K562 (cell line): Measurements from ENCODE around the gene MDP1. TPM values are rescaled to one million over a fixed set of nuclear protein-coding genes. Genes with fewer than 3 reads are reported as not detected.
"Not testable (repeated sequence)": the region's sequence is repeated elsewhere in the genome, so short reads cannot be mapped to it uniquely, and the experiment has no call there.

Source experiments
- ATAC-seq: fragments of 200-7000 bp; cut with Tn5 transposase; 3 replicates; pipeline ENCODE4 v1.9.1; 2020; ENCODE audit warnings: moderate library complexity
- BruUV-seq: library from RNA; stranded (reverse); fragments of 400-500 nt; replicated peaks from 2 replicates; lab custom pipeline; 2021; lab: Mats Ljungman, UMichigan
- CTCF ChIA-PET: fragments of 300-600 bp; formaldehyde crosslinking; extraction: SDS; loops from one replicate; lab custom pipeline; 2021; ENCODE audit warnings: low intra/inter-chr PET ratio; lab: Yijun Ruan, JAX
- POLR2A ChIA-PET: fragments of 300-600, 350-650 bp; sonication (Branson Sonifier 250); formaldehyde crosslinking; extraction: SDS; loops from one replicate; lab custom pipeline; 2021; ENCODE audit warnings: antibody characterized with exemption, inconsistent platforms; lab: Yijun Ruan, JAX
- DNase-seq, 4 experiments: peaks; one replicate each; pipeline versions ENCODE4 v3.0.0 to v3.0.0-alpha.2; 2011 to 2018; ENCODE audit warnings: low spot score in 3 of 4, mixed read lengths in 3 of 4; ENCODE audit errors: extremely low read depth in 1 of 4
- FAIRE-seq: peaks from 2 replicates; lab custom pipeline; 2011; peaks lifted over from hg19 to GRCh38; lab: Jason Lieb, UNC
- H2AFZ ChIP-seq: 2 replicates; pipeline ENCODE4 v1.6.0; 2011; ENCODE audit warnings: low read depth, low read length, control low read depth, inconsistent platforms
- H3K27ac ChIP-seq: fragments of 200-600 bp; 3 replicates; pipeline ENCODE4 v1.8.0; 2011; ENCODE audit warnings: low read depth, mild to moderate bottlenecking, control low read depth, inconsistent platforms, low read length, moderate library complexity, mixed read lengths; ENCODE audit errors: extremely low read depth
- H3K27me3 ChIP-seq, 2 experiments: fragments of 300-600 bp in 1 of 2; 2 replicates in 1 of 2; 3 replicates in 1 of 2; pipeline versions ENCODE4 v1.6.0 to v1.8.0; 2011; ENCODE audit warnings: inconsistent platforms in 2 of 2, low read length in 2 of 2, mild to moderate bottlenecking in 1 of 2, mixed read lengths in 1 of 2, moderate library complexity in 1 of 2; ENCODE audit not compliant: control insufficient read depth in 2 of 2, insufficient read depth in 2 of 2
- H3K36me3 ChIP-seq: fragments of 300-600 bp; 3 replicates; pipeline ENCODE4 v1.8.0; 2011; ENCODE audit warnings: mild to moderate bottlenecking, low read length, inconsistent platforms; ENCODE audit not compliant: control insufficient read depth, insufficient read depth
- H3K4me1 ChIP-seq, 2 experiments: fragments of 200-600 bp in 1 of 2; replicated peaks in 1 of 2; 2 replicates in 1 of 2; 3 replicates in 1 of 2; pipeline versions ENCODE4 v1.5.1 to v1.8.0; 2011; ENCODE audit warnings: inconsistent platforms in 2 of 2, low read length in 2 of 2, mild to moderate bottlenecking in 1 of 2, mixed read lengths in 1 of 2, moderate library complexity in 1 of 2; ENCODE audit not compliant: control insufficient read depth in 2 of 2, insufficient read depth in 2 of 2
- H3K4me2 ChIP-seq: 2 replicates; pipeline ENCODE4 v1.6.1; 2011; ENCODE audit warnings: low read length, control low read depth, inconsistent platforms, mixed read lengths; ENCODE audit not compliant: insufficient read depth
- H3K4me3 ChIP-seq: fragments of 200-600 bp; sonication (generic), shearing (Covaris generic); 2 replicates; pipeline ENCODE4 v1.5.1; 2016; ENCODE audit warnings: control low read depth, inconsistent platforms
- H3K79me2 ChIP-seq: fragments of 200-600 bp; 3 replicates; pipeline ENCODE4 v1.8.0; 2011; ENCODE audit warnings: low read length, inconsistent platforms; ENCODE audit not compliant: control insufficient read depth, insufficient read depth
- H3K9ac ChIP-seq, 2 experiments: 2 replicates each; pipeline versions ENCODE4 v1.6.0 to v1.6.1; 2011; ENCODE audit warnings: low read depth in 2 of 2, low read length in 2 of 2, control low read depth in 1 of 2, inconsistent platforms in 1 of 2, mild to moderate bottlenecking in 1 of 2, mixed read lengths in 1 of 2; ENCODE audit not compliant: insufficient read depth in 1 of 2
- H3K9me1 ChIP-seq: one replicate; pipeline ENCODE4 v1.6.0; 2011; ENCODE audit warnings: inconsistent platforms, mild to moderate bottlenecking, low read length, moderate library complexity; ENCODE audit not compliant: control insufficient read depth, insufficient read depth
- H3K9me3 ChIP-seq: replicated peaks from 2 replicates; pipeline ENCODE4 v1.5.1; 2011; ENCODE audit warnings: low read depth, low read length, inconsistent platforms; ENCODE audit not compliant: control insufficient read depth, insufficient read depth
- H4K20me1 ChIP-seq: replicated peaks from 2 replicates; pipeline ENCODE4 v1.6.1; 2011; ENCODE audit warnings: low read length, inconsistent platforms, mixed read lengths; ENCODE audit not compliant: control insufficient read depth, insufficient read depth
- BCOR ChIP-seq: fragments of 450-650 bp; IDR thresholded peaks from 2 replicates; pipeline ENCODE4 v1.6.1; 2016
- HOXB6 ChIP-seq: fragments of 250-450 bp; sonication (Bioruptor Pico); IDR thresholded peaks from 2 replicates; pipeline ENCODE4 v1.5.1; 2022; ENCODE audit warnings: mild to moderate bottlenecking, borderline replicate concordance
- MEF2A ChIP-seq: IDR thresholded peaks from 2 replicates; pipeline ENCODE4 v1.6.1; 2011; ENCODE audit warnings: low read depth, mild to moderate bottlenecking, low read length, moderate library complexity; ENCODE audit not compliant: control insufficient read depth
- PHB ChIP-seq: fragments of 250-450 bp; sonication (Bioruptor Pico); IDR thresholded peaks from 2 replicates; pipeline ENCODE4 v1.5.0; 2021
- PHB2 ChIP-seq: fragments of 450-650 bp; IDR thresholded peaks from 2 replicates; pipeline ENCODE4 v1.6.1; 2017; ENCODE audit warnings: low read depth
- SAP30 ChIP-seq: fragments of 200-600 bp; sonication (generic); IDR thresholded peaks from 2 replicates; pipeline ENCODE4 v1.6.1; 2012; ENCODE audit warnings: borderline replicate concordance, low read depth, mild to moderate bottlenecking, moderate library complexity, low read length, control low read depth, inconsistent platforms; ENCODE audit not compliant: insufficient read depth, poor library complexity, severe bottlenecking
- TCF7 ChIP-seq: sonication (generic); IDR thresholded peaks from 2 replicates; pipeline ENCODE4 v1.6.1; 2016; ENCODE audit warnings: antibody characterized with exemption, borderline replicate concordance
- ZC3H11A ChIP-seq: IDR thresholded peaks from 2 replicates; pipeline ENCODE4 v1.6.1; 2012; ENCODE audit warnings: low read depth, low read length, improper control_type of control experiment
- ZNF224 ChIP-seq: sonication (generic); formaldehyde crosslinking; IDR thresholded peaks from 2 replicates; pipeline ENCODE4 v1.8.0; 2022; ENCODE audit warnings: mild to moderate bottlenecking, missing genetic modification reagents
- WGBS: fragments of 100-300 bp; shearing (Covaris generic); methylation state at CpG from one replicate; pipeline ENCODE4 v1.1.6; 2016; ENCODE audit warnings: low coverage, mixed read lengths; ENCODE audit not compliant: insufficient coverage; ENCODE audit errors: missing lambda C conversion rate; 5-methylcytosine and 5-hydroxymethylcytosine counted together
- in situ Hi-C: fragments of 300-500 bp; cut with MboI; formaldehyde crosslinking; loops from 4 replicates; pipeline ENCODE4 v1.15.0; 2018; ENCODE audit warnings: inconsistent platforms, mixed read lengths
- intact Hi-C: fragments of 100-400 bp; cut with micrococcal nuclease; formaldehyde crosslinking; loops from 2 replicates; pipeline ENCODE4 v1.14.2; 2022
- polyA plus RNA-seq, 8 experiments: library from polyadenylated mRNA; depleted of rRNA in 4 of 8; stranded (reverse) in 5 of 8; unstranded in 3 of 8; fragments of >200 nt; fragmentation: Nextera tagmentation in 2 of 8; fragmentation: Illumina TruSeq in 1 of 8; extraction: Ambion mirVana in 2 of 8; extraction: Trizol in 1 of 8; gene quantifications; 2 replicates each; pipeline versions ENCODE4 v1.2.1 to v1.2.3, GENCODE V29; 2011 to 2014; ENCODE audit warnings: inconsistent platforms in 1 of 8, missing spikeins in 1 of 8
- total RNA-seq, 7 experiments: library from RNA; depleted of rRNA in 6 of 7; stranded (reverse); fragments of >200 nt in 6 of 7; fragmentation: Illumina TruSeq in 2 of 7; extraction: Trizol in 2 of 7; gene quantifications; 2 replicates each; pipeline versions ENCODE4 v1.2.1 to v1.2.3, GENCODE V29; 2011 to 2021; ENCODE audit warnings: low replicate concordance in 1 of 7
- TF ChIP-seq, protein P1 (sequence below): fragments of 450-650 bp; IDR thresholded peaks from 2 replicates; pipeline ENCODE4 v1.6.1; 2017; ENCODE audit warnings: antibody characterized with exemption

MDP1 gene
- total and polyA plus RNA-seq, 9 of the 15 experiments (the other 6 are each of a cell fraction or from before 2014, with no cell fraction given), result 2.7 to 29.6 (median 11.0) TPM

DNA sequence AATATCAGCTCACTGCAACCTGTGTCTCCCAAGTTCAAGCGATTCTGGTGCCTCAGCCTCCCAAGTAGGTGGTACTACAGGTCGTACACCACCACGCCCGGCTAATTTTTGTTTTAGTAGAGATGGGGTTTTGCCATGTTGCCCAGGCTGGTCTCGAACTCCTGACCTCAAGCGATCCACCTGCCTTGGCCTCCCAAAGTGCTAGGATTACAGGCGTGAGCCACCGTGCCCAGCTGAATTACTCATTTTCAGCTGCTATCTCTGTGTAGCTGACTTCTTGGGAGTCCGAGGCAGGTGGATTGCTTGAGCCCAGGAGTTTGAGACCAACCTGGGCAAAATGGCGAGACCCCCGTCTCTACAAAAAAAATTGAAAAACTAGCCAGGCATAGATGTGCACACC, 29.5 kb upstream of the MDP1 start:
- Histone ChIP-seq H3K79me2 (peaks cover 10% of the 10 kb centered on the region; the same call in 2 of the 3 replicates), H3K4me1 (peaks cover 13 to 15% of the 10 kb centered on the region in 2 experiments; a peak in 4 of 5 replicates)
- H3K4me3 ChIP-seq, FAIRE-seq, H3K9me1 ChIP-seq, H2AFZ ChIP-seq, H3K4me2 ChIP-seq, CTCF ChIA-PET, intact Hi-C loops, H3K27ac ChIP-seq, H4K20me1 ChIP-seq, BruUV-seq, H3K9me3 ChIP-seq, DNase-seq, H3K36me3 ChIP-seq, H3K9ac ChIP-seq, H3K27me3 ChIP-seq, ATAC-seq: not testable (repeated sequence)
- POLR2A ChIA-PET, result interaction anchor here (0.9 kb wide), 1 partner anchor 52 kb away, joined by 3 read pairs; no protein-coding TSS in a partner anchor
- in situ Hi-C loops, result loop anchor here (10.0 kb wide), 1 partner anchor 189 kb away; no protein-coding TSS in a partner anchor
- WGBS, result 70% methylated on average over 9 of the region's 11 CpGs

DNA sequence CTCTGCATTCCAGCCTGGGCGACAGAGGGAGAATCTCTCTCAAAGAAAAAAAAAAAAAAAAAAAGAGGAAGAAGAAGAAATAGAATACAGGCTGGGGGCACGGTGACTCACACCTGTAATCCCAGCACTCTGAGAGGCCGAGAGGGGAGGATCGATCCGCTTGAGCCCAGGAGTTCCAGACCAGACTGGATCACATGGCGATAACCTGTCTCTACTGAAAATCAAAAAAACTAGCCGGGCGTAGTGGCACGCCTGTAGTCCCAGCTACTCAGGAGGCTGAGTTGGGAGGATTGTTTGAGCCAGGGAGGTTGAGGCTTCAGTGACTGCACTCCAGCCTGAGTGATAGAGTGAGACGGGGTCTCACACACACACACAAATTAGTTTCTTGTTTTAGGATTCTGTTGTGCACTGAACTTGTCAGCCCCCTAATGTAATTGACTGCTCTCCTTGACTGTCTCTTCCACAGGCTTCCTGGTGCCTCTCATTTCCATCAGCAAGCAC, 27.5 kb upstream of the MDP1 start:
- H3K9ac ChIP-seq, result peak overlapping the region; percentile 77 to 95
- peak; percentile 59 for FAIRE-seq
- no peaks in the 10 kb centered on the region; the same call in 1 of the 2 replicates for H4K20me1 ChIP-seq
- CTCF ChIA-PET, result interaction anchor here (1.4 to 3.0 kb wide), 2 partner anchors 53 to 65 kb away, joined by 5 to 41 read pairs; partner anchors contain the start of gene CIDEB
- POLR2A ChIA-PET, result interaction anchor here (0.6 to 1.9 kb wide), 10 partner anchors 9 to 149 kb away, joined by 3 to 18 read pairs (median 5); partner anchors contain the start of genes CIDEB, DHRS1 and NOP9
- H3K79me2 ChIP-seq, result peaks cover 10% of the 10 kb centered on the region; the same call in 2 of the 3 replicates
- peak; percentile 0; the same call in 1 of the 3 replicates for ATAC-seq
- H3K4me2 ChIP-seq, result peak overlapping the region; percentile 88
- H3K36me3 ChIP-seq, result peaks cover 28% of the 10 kb centered on the region
- H3K27ac ChIP-seq, result peak overlapping the region; percentile 98
- in situ Hi-C loops, result loop anchor here (5.0 to 10.0 kb wide), 2 partner anchors 54 to 191 kb away; partner anchors contain the start of genes DHRS1 and NOP9
- peaks cover 13 to 15% of the 10 kb centered on the region in 2 experiments; a peak in 4 of 5 replicates for H3K4me1 ChIP-seq
- no peaks in the 10 kb centered on the region for H3K9me1 ChIP-seq
- peak in 1 of 4 experiments; percentile 48 for DNase-seq
- H3K27me3 ChIP-seq, result no peaks in the 10 kb centered on the region
- peak overlapping the region; percentile 84 for H2AFZ ChIP-seq
- H3K4me3 ChIP-seq, result peak overlapping the region; percentile 59
- intact Hi-C loops, result loop anchor here (1.0 to 2.0 kb wide), 3 partner anchors 27 to 187 kb away; partner anchors contain the start of gene RABGGTA
- 33% methylated on average over 4 of the region's 10 CpGs for WGBS
- no peaks in the 10 kb centered on the region for H3K9me3 ChIP-seq
- BruUV-seq, result no TSS peak
- TF ChIP-seq BCOR, result no peak
- TF ChIP-seq, protein P1, sequence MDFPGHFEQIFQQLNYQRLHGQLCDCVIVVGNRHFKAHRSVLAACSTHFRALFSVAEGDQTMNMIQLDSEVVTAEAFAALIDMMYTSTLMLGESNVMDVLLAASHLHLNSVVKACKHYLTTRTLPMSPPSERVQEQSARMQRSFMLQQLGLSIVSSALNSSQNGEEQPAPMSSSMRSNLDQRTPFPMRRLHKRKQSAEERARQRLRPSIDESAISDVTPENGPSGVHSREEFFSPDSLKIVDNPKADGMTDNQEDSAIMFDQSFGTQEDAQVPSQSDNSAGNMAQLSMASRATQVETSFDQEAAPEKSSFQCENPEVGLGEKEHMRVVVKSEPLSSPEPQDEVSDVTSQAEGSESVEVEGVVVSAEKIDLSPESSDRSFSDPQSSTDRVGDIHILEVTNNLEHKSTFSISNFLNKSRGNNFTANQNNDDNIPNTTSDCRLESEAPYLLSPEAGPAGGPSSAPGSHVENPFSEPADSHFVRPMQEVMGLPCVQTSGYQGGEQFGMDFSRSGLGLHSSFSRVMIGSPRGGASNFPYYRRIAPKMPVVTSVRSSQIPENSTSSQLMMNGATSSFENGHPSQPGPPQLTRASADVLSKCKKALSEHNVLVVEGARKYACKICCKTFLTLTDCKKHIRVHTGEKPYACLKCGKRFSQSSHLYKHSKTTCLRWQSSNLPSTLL, result 0 out of 2 replicates have a peak, but pooled peaks have one; percentile 27
- no peak for TF ChIP-seq TCF7
- no peak for TF ChIP-seq ZNF224 (CRISPR knock-in tag)
- no peak for TF ChIP-seq HOXB6 (CRISPR knock-in tag)
- no peak for TF ChIP-seq PHB (CRISPR knock-in tag)
- TF ChIP-seq ZC3H11A, result no peak
- no peak for TF ChIP-seq SAP30
- TF ChIP-seq MEF2A, result no peak
- TF ChIP-seq PHB2, result no peak
